ENCODE data around the gene EML6.

- TF ChIP-seq, protein P1, sequence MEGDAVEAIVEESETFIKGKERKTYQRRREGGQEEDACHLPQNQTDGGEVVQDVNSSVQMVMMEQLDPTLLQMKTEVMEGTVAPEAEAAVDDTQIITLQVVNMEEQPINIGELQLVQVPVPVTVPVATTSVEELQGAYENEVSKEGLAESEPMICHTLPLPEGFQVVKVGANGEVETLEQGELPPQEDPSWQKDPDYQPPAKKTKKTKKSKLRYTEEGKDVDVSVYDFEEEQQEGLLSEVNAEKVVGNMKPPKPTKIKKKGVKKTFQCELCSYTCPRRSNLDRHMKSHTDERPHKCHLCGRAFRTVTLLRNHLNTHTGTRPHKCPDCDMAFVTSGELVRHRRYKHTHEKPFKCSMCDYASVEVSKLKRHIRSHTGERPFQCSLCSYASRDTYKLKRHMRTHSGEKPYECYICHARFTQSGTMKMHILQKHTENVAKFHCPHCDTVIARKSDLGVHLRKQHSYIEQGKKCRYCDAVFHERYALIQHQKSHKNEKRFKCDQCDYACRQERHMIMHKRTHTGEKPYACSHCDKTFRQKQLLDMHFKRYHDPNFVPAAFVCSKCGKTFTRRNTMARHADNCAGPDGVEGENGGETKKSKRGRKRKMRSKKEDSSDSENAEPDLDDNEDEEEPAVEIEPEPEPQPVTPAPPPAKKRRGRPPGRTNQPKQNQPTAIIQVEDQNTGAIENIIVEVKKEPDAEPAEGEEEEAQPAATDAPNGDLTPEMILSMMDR (IDR thresholded peaks at IDR 0.05 in 2 of 3, conservative IDR thresholded peaks at IDR 0.05 in 1 of 3; ENCODE audit: borderline replicate concordance in 1 of 3, insufficient read depth in 1 of 3, low read depth in 2 of 3, low read length in 2 of 3), result no peak
- no peak for TF ChIP-seq POLR2AphosphoS5 (IDR thresholded peaks at IDR 0.05; ENCODE audit: low read depth, low read length)
- no peak for TF ChIP-seq TCF7L2 (IDR thresholded peaks at IDR 0.05; ENCODE audit: borderline replicate concordance, extremely low read depth, insufficient read depth, insufficient read length)
- TF ChIP-seq CEBPB (IDR thresholded peaks at IDR 0.05; ENCODE audit: low read depth), result no peak
- TF ChIP-seq ZNF274 (IDR thresholded peaks at IDR 0.05; ENCODE audit: low read depth, low read length), result no peak
Measured at GRCh38 chr2:54720563-54720962, 2.9 kb upstream of the EML6 start.

Data from HCT116 (cell line).